HG02970 (cell line): ENCODE results near the gene IL1RAP.

Source experiments
- ATAC-seq: cut with Tn5 transposase; IDR thresholded peaks from one replicate; pipeline ENCODE4 v1.9.1; 2021; ENCODE audit warnings: mild to moderate bottlenecking, moderate library complexity, moderate number of reproducible peaks; ENCODE audit not compliant: unreplicated experiment, low FRiP score

Gene IL1RAP

GRCh38 chr3:190606596-190606995, 92.7 kb downstream of the IL1RAP start:
- no peak for ATAC-seq

GRCh38 chr3:190607021-190607420, 93.1 kb downstream of the IL1RAP start:
- ATAC-seq: no peak

GRCh38 chr3:190608850-190609589, 95.1 kb downstream of the IL1RAP start:
- ATAC-seq: no peak

- ATAC-seq: no peak
These were observed 100.6 kb downstream of the IL1RAP start for GRCh38 chr3:190614226-190615059.

GRCh38 chr3:190615060-190615384, 101.1 kb downstream of the IL1RAP start:
- ATAC-seq: no peak

- no peak for ATAC-seq
These were observed 101.7 kb downstream of the IL1RAP start for GRCh38 chr3:190615607-190616006.

- ATAC-seq: no peak
These were observed 102.8 kb downstream of the IL1RAP start for GRCh38 chr3:190616637-190617036.

GRCh38 chr3:190617185-190617584, 103.3 kb downstream of the IL1RAP start:
- ATAC-seq: peak; percentile 84

- ATAC-seq: no peak
These were observed 104.6 kb downstream of the IL1RAP start for GRCh38 chr3:190618330-190619030.

- ATAC-seq: no peak
These were observed 105.5 kb downstream of the IL1RAP start for GRCh38 chr3:190619353-190619752.

GRCh38 chr3:190619761-190620160, 105.9 kb downstream of the IL1RAP start:
- no peak for ATAC-seq

GRCh38 chr3:190620886-190621608, 107.2 kb downstream of the IL1RAP start:
- ATAC-seq: no peak

GRCh38 chr3:190621927-190622326, 108.0 kb downstream of the IL1RAP start:
- no peak for ATAC-seq

GRCh38 chr3:190624282-190624681, 110.4 kb downstream of the IL1RAP start:
- ATAC-seq: no peak

- no peak for ATAC-seq
These were observed 113.2 kb downstream of the IL1RAP start for GRCh38 chr3:190626951-190627620.

GRCh38 chr3:190629088-190629487, 115.2 kb downstream of the IL1RAP start:
- ATAC-seq: no peak

- no peak for ATAC-seq
These were observed 117.4 kb downstream of the IL1RAP start for GRCh38 chr3:190631295-190631694.

GRCh38 chr3:190641564-190641963, 127.7 kb downstream of the IL1RAP start:
- no peak for ATAC-seq

- no peak for ATAC-seq
These were observed 128.1 kb downstream of the IL1RAP start for GRCh38 chr3:190642016-190642415.

- ATAC-seq: no peak
These were observed 130.2 kb downstream of the IL1RAP start for GRCh38 chr3:190644035-190644434.
